ENCODE measurements around the gene TUBB6.

The TUBB6 gene

GRCh38 chr18:12276736-12277554 is 31.1 kb upstream of the TUBB6 start:
- no peak for TF ChIP-seq CTCF (IDR thresholded peaks at IDR 0.05; ENCODE audit: low read depth, low read length, missing control alignments)
- DNase-seq (ENCODE audit: low read depth) = no peak

GRCh38 chr18:12278215-12278671 is 29.8 kb upstream of the TUBB6 start:
- TF ChIP-seq CTCF (IDR thresholded peaks at IDR 0.05; ENCODE audit: low read depth, low read length, missing control alignments) = peak; percentile 5
- DNase-seq (ENCODE audit: low read depth) = no peak
- H3K4me3 ChIP-seq (ENCODE audit: low read depth, low read length) = no peak overlapping the region

More at GRCh38 chr18:12276736-12277554, 31.1 kb upstream of the TUBB6 start:
- H3K4me3 ChIP-seq (ENCODE audit: low read depth, low read length) = no peak overlapping the region

GRCh38 chr18:12278741-12279682 is 29.0 kb upstream of the TUBB6 start:
- TF ChIP-seq CTCF (IDR thresholded peaks at IDR 0.05; ENCODE audit: low read depth, low read length, missing control alignments) = no peak
- no peak for DNase-seq (ENCODE audit: low read depth)
- H3K4me3 ChIP-seq (ENCODE audit: low read depth, low read length) = no peak overlapping the region

- DNase-seq (ENCODE audit: low read depth) = no peak
- TF ChIP-seq CTCF (IDR thresholded peaks at IDR 0.05; ENCODE audit: low read depth, low read length, missing control alignments) = no peak
- H3K4me3 ChIP-seq (ENCODE audit: low read depth, low read length) = no peak overlapping the region
Measured at GRCh38 chr18:12279781-12280531, 28.1 kb upstream of the TUBB6 start.

GRCh38 chr18:12281861-12282260 is 26.2 kb upstream of the TUBB6 start:
- DNase-seq (ENCODE audit: low read depth) = no peak
- TF ChIP-seq CTCF (IDR thresholded peaks at IDR 0.05; ENCODE audit: low read depth, low read length, missing control alignments) = no peak
- H3K4me3 ChIP-seq (ENCODE audit: low read depth, low read length) = no peak overlapping the region

- H3K4me3 ChIP-seq (ENCODE audit: low read depth, low read length) = no peak overlapping the region
- TF ChIP-seq CTCF (IDR thresholded peaks at IDR 0.05; ENCODE audit: low read depth, low read length, missing control alignments) = no peak
- DNase-seq (ENCODE audit: low read depth) = no peak
Measured at GRCh38 chr18:12282442-12283039, 25.5 kb upstream of the TUBB6 start.

All from GM12864 (cell line).